ENCODE measurements around the gene ELL. TPM values are rescaled to one million over a fixed set of nuclear protein-coding genes. Genes with fewer than 3 reads are reported as not detected.

The ELL gene
- polyA plus RNA-seq, 1 of the 3 experiments (the other 2 are of a cell fraction) = 7.4 TPM

GRCh38 chr19:18558604-18559003, 36.7 kb upstream of the ELL start:
- H3K27ac ChIP-seq (ENCODE audit: low read depth in 2 of 2, low read length in 1 of 2) = peak overlapping the region; percentile 46 to 60; a peak in 1 of 4 replicates
- CTCF ChIA-PET = interaction anchor here (0.8 to 2.5 kb wide), 11 partner anchors 11 to 336 kb away, joined by 3 to 8 read pairs (median 5); partner anchors contain the start of genes REX1BD and UBA52
- H3K4me1 ChIP-seq (ENCODE audit: control insufficient read depth in 1 of 2, insufficient read depth in 2 of 2, low read depth in 1 of 2, low read length in 1 of 2) = peaks cover 0 to 5% of the 10 kb centered on the region in 2 experiments; a peak in 1 of 4 replicates
- no peaks in the 10 kb centered on the region for H4K20me1 ChIP-seq (ENCODE audit: insufficient read depth)
- H3K9me3 ChIP-seq = no peaks in the 10 kb centered on the region
- no peaks in the 10 kb centered on the region for H3K27me3 ChIP-seq (ENCODE audit: insufficient read depth)
- H3K4me2 ChIP-seq = peak overlapping the region; percentile 90
- peaks cover 3% of the 10 kb centered on the region for H3F3A ChIP-seq (replicated peaks; ENCODE audit: insufficient read depth)
- peak overlapping the region; percentile 75 for H3K9ac ChIP-seq
- 37% methylated on average over 3 of the region's 3 CpGs for WGBS (ENCODE audit: low lambda C conversion rate)
- no peak overlapping the region for H2AFZ ChIP-seq (ENCODE audit: low read depth)
- peaks cover 48% of the 10 kb centered on the region for H3K79me2 ChIP-seq (ENCODE audit: insufficient read depth)
- POLR2A ChIA-PET = interaction anchor here (0.6 to 2.5 kb wide), 5 partner anchors 13 to 292 kb away, joined by 3 to 14 read pairs (median 3); partner anchors contain the start of gene UBA52
- no peaks in the 10 kb centered on the region for H3K9me2 ChIP-seq
- TF ChIP-seq MEF2A (IDR thresholded peaks at IDR 0.05; ENCODE audit: borderline replicate concordance, low read depth) (no peak), NFIC (IDR thresholded peaks at IDR 0.05; ENCODE audit: borderline replicate concordance) (no peak)
- DNase-seq = no peak
- peak overlapping the region; percentile 78 to 85 for H3K4me3 ChIP-seq (ENCODE audit: low read depth in 2 of 2, low read length in 1 of 2)
- H3K36me3 ChIP-seq (replicated peaks in 1 of 2; ENCODE audit: control insufficient read depth in 1 of 2, insufficient read depth in 2 of 2, low read length in 1 of 2) = peaks cover 4 to 11% of the 10 kb centered on the region in 2 experiments

DNA sequence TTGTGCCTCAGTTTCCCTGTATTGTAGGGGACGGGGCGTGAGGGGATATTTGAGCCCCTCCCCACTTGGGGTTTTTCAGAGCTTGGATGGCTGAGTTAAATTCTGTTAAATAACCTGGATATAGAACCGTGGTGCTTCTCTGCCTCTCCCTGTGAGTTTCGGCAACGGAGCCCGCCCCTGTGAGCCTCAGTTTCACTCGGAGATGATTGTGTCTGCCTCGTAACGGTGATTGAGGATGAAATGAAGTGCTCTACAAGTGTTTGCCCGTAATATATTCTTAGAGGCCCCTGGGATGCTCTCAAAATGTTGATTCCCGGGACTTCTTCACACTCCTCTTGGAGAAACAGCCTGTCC, 36.3 kb upstream of the ELL start:
- Histone ChIP-seq H3K9me2 (no peaks in the 10 kb centered on the region), H3K27me3 (ENCODE audit: insufficient read depth) (no peaks in the 10 kb centered on the region), H3K9me3 (no peaks in the 10 kb centered on the region), H3K9ac (peak overlapping the region; percentile 75), H3F3A (replicated peaks; ENCODE audit: insufficient read depth) (peaks cover 3% of the 10 kb centered on the region), H3K27ac (ENCODE audit: low read depth in 2 of 2, low read length in 1 of 2) (peak overlapping the region; percentile 46 to 60), H3K4me2 (peak overlapping the region; percentile 90), H2AFZ (ENCODE audit: low read depth) (peak overlapping the region; percentile 31; the same call in 1 of the 2 replicates), H3K36me3 (replicated peaks in 1 of 2; ENCODE audit: control insufficient read depth in 1 of 2, insufficient read depth in 2 of 2, low read length in 1 of 2) (peaks cover 4 to 10% of the 10 kb centered on the region in 2 experiments), H3K4me1 (ENCODE audit: control insufficient read depth in 1 of 2, insufficient read depth in 2 of 2, low read depth in 1 of 2, low read length in 1 of 2) (peaks cover 0 to 5% of the 10 kb centered on the region in 2 experiments; a peak in 1 of 4 replicates), H3K4me3 (ENCODE audit: low read depth in 2 of 2, low read length in 1 of 2) (peak overlapping the region; percentile 78 to 85), H3K79me2 (ENCODE audit: insufficient read depth) (peaks cover 48% of the 10 kb centered on the region), H4K20me1 (ENCODE audit: insufficient read depth) (no peaks in the 10 kb centered on the region)
- DNase-seq = no peak
- 2% methylated on average over 11 of the region's 11 CpGs for WGBS (ENCODE audit: low lambda C conversion rate)
- ChIA-PET CTCF (interaction anchor here (0.8 to 2.5 kb wide), 12 partner anchors 11 to 336 kb away, joined by 3 to 8 read pairs (median 4); partner anchors contain the start of genes REX1BD and UBA52), POLR2A (interaction anchor here (0.6 to 2.5 kb wide), 5 partner anchors 13 to 293 kb away, joined by 3 to 14 read pairs (median 3); partner anchors contain the start of gene UBA52)
- TF ChIP-seq MXI1 (IDR thresholded peaks at IDR 0.05; ENCODE audit: low read depth, low read length) = no peak
- TF ChIP-seq RXRA (IDR thresholded peaks at IDR 0.05; ENCODE audit: borderline replicate concordance, low read depth) = no peak
- no peak for TF ChIP-seq GATA2 (CRISPR knock-in tag; IDR thresholded peaks at IDR 0.05)
- TF ChIP-seq SMC3 (IDR thresholded peaks at IDR 0.05; ENCODE audit: low read depth, low read length) = no peak
- no peak for TF ChIP-seq RCOR1 (IDR thresholded peaks at IDR 0.05; ENCODE audit: low read length)
- TF ChIP-seq EP300 (IDR thresholded peaks at IDR 0.05; ENCODE audit: borderline replicate concordance in 1 of 2, low read depth in 1 of 2, low read length in 1 of 2) = no peak
- no peak for TF ChIP-seq USF1 (IDR thresholded peaks at IDR 0.05; ENCODE audit: borderline replicate concordance, low read depth)
- TF ChIP-seq NRF1 (IDR thresholded peaks at IDR 0.05; ENCODE audit: low read depth, low read length) = no peak
